Measurements from ENCODE around the gene JOSD2. TPM values are rescaled to one million over a fixed set of nuclear protein-coding genes. Genes with fewer than 3 reads are reported as not detected.

JOSD2 gene
- total RNA-seq, 1 donor from 2014 or later = 19.1 TPM

DNA sequence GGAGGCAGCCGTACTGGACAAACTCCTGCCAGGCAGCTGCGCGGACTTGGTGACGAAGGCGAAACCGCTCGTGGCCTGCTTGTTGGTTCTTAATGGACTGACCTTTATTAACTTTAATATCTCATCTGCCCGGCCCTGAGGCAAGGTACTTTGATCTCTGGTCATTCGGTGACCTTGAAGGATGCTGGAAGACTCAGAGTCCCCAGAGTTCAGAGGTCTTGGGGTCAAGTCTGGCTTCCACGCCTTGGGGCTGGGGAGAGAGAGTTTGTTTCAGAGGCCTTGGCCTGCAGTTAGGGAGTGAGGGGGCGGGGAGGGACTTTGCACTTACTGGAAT, 44.3 kb downstream of the JOSD2 start:
- Mint-ChIP-seq H3K27me3 (ENCODE audit: unreplicated experiment) (peaks cover 3% of the 10 kb centered on the region), H3K36me3 (ENCODE audit: unreplicated experiment) (no peaks in the 10 kb centered on the region), H3K9me3 (ENCODE audit: unreplicated experiment) (peaks cover 7% of the 10 kb centered on the region), H3K27ac (ENCODE audit: unreplicated experiment) (no peak overlapping the region), H3K4me3 (ENCODE audit: unreplicated experiment) (no peak overlapping the region), H3K4me1 (ENCODE audit: low read depth, unreplicated experiment) (no peaks in the 10 kb centered on the region)
- TF ChIP-seq, protein P1, sequence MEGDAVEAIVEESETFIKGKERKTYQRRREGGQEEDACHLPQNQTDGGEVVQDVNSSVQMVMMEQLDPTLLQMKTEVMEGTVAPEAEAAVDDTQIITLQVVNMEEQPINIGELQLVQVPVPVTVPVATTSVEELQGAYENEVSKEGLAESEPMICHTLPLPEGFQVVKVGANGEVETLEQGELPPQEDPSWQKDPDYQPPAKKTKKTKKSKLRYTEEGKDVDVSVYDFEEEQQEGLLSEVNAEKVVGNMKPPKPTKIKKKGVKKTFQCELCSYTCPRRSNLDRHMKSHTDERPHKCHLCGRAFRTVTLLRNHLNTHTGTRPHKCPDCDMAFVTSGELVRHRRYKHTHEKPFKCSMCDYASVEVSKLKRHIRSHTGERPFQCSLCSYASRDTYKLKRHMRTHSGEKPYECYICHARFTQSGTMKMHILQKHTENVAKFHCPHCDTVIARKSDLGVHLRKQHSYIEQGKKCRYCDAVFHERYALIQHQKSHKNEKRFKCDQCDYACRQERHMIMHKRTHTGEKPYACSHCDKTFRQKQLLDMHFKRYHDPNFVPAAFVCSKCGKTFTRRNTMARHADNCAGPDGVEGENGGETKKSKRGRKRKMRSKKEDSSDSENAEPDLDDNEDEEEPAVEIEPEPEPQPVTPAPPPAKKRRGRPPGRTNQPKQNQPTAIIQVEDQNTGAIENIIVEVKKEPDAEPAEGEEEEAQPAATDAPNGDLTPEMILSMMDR (IDR thresholded peaks at IDR 0.05; ENCODE audit: partially characterized antibody, unreplicated experiment) = no peak
- DNase-seq = no peak

DNA sequence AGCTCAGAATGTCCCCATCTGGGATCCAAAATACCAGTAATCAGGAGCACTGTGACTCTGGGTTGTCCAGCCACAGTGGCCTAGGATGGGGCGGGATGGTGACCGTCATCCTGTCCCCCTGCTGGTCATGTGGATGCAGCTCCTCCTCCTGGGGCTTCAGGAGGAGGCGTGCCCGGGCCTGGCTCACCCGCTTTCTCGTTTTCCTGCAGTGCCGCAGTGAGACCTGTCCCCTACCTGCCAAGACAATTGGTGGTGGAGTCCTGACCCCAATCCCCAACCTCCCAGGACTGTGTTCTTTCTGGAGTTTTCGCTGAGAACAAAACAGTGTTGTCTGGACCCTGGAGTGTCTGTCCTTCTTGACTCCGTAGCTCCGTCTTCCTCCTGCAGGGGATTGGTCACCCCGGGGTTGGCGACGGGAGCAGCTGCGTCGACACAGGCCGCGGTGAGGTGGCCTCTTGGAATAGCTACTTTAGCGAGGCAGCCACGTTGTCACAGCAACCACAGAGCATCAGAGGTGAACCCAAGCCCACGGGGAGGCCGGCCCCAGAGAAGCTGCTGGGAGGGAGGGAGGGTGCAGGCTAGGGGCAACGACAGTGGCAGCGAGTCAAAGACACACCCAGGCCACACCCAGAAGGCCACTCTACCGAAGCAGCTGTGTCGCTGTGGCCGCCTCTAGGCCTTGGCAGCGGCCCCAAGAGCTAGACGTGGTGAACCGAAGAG, 44.8 kb downstream of the JOSD2 start:
- no peak overlapping the region for H3K27ac Mint-ChIP-seq (ENCODE audit: unreplicated experiment)
- TF ChIP-seq, protein P1 (IDR thresholded peaks at IDR 0.05; ENCODE audit: partially characterized antibody, unreplicated experiment) = peak; percentile 70

DNA sequence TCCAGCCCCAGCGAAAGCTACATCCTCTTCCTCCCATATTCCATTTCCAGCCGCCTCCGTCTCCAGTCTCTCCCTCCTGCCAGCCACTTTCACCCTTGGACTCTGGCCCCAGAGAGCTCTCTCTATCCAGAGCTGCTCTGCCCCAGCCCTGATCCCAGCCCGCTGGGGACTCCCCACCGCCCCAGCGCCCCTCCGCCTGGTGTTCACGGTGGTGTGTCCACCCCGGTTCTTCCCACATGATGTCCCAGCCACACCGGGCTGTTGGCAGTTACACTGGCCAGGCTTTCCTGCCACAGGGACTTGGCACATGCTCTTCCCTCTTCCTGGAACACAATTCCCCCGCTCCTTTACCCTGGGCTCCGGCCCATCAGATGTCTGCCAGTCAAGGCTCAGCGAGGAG, 46.0 kb downstream of the JOSD2 start:
- Mint-ChIP-seq H3K27me3 (ENCODE audit: unreplicated experiment) (peaks cover 5% of the 10 kb centered on the region), H3K27ac (ENCODE audit: unreplicated experiment) (no peak overlapping the region), H3K4me1 (ENCODE audit: low read depth, unreplicated experiment) (no peaks in the 10 kb centered on the region), H3K9me3 (ENCODE audit: unreplicated experiment) (peaks cover 9% of the 10 kb centered on the region), H3K4me3 (ENCODE audit: unreplicated experiment) (no peak overlapping the region), H3K36me3 (ENCODE audit: unreplicated experiment) (no peaks in the 10 kb centered on the region)
- no peak for DNase-seq
- TF ChIP-seq, protein P1 (IDR thresholded peaks at IDR 0.05; ENCODE audit: partially characterized antibody, unreplicated experiment) = no peak

More for the DNA sequence above, 44.8 kb downstream of the JOSD2 start:
- Mint-ChIP-seq H3K27me3 (ENCODE audit: unreplicated experiment) (peaks cover 5% of the 10 kb centered on the region), H3K4me1 (ENCODE audit: low read depth, unreplicated experiment) (no peaks in the 10 kb centered on the region), H3K36me3 (ENCODE audit: unreplicated experiment) (no peaks in the 10 kb centered on the region), H3K9me3 (ENCODE audit: unreplicated experiment) (peaks cover 9% of the 10 kb centered on the region), H3K4me3 (ENCODE audit: unreplicated experiment) (no peak overlapping the region)
- peak; percentile 71 for DNase-seq

DNA sequence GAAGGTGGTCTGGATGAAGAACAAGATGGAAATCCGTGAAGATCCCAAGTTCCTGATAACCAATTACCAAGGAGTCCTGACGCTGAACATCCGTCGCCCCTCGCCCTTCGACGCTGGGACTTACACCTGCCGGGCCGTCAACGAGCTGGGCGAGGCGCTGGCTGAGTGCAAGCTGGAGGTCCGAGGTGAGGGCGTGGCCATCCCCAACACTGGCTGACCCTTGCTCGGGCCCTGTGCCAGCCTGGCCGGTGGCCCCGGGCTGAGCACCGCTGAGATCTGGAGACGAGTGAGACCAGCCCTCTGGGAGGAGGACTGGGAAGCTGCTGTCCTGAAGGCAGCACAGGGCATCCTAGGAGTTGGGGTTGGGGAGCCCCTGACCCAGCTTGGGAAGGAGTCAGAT, 46.6 kb downstream of the JOSD2 start:
- no peak for DNase-seq
- H3K9me3 Mint-ChIP-seq (ENCODE audit: unreplicated experiment) = peaks cover 9% of the 10 kb centered on the region
- H3K27ac Mint-ChIP-seq (ENCODE audit: unreplicated experiment) = no peak overlapping the region

DNA sequence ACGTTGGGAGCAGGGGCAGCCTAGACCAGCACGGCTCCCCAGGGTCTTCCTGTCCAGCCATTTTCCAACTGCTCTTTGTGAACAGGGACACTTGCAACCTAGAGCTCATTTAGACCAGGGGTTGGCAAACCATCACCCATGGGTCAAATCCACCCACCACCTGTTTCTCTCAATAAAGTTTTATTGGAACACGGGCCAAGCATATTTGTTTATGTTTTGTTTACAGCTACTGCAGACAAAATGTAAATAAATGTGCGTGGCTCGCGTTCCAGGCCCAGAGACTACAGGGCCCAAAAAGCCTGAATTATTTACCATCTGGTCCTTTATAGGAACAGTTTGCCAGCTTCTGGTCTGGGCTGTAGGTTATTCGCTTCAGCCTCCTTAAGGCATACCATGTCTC, 48.0 kb downstream of the JOSD2 start:
- H3K27me3 Mint-ChIP-seq (ENCODE audit: unreplicated experiment) = peaks cover 3% of the 10 kb centered on the region
- TF ChIP-seq, protein P1 (IDR thresholded peaks at IDR 0.05; ENCODE audit: partially characterized antibody, unreplicated experiment) = no peak

More for the DNA sequence above, 46.6 kb downstream of the JOSD2 start:
- TF ChIP-seq, protein P1 (IDR thresholded peaks at IDR 0.05; ENCODE audit: partially characterized antibody, unreplicated experiment) = no peak
- Mint-ChIP-seq H3K4me1 (ENCODE audit: low read depth, unreplicated experiment) (no peaks in the 10 kb centered on the region), H3K36me3 (ENCODE audit: unreplicated experiment) (no peaks in the 10 kb centered on the region), H3K4me3 (ENCODE audit: unreplicated experiment) (no peak overlapping the region), H3K27me3 (ENCODE audit: unreplicated experiment) (peaks cover 5% of the 10 kb centered on the region)

More for the DNA sequence above, 48.0 kb downstream of the JOSD2 start:
- peaks cover 7% of the 10 kb centered on the region for H3K9me3 Mint-ChIP-seq (ENCODE audit: unreplicated experiment)
- no peak for DNase-seq
- H3K4me1 Mint-ChIP-seq (ENCODE audit: low read depth, unreplicated experiment) = no peaks in the 10 kb centered on the region
- no peak overlapping the region for H3K27ac Mint-ChIP-seq (ENCODE audit: unreplicated experiment)
- H3K36me3 Mint-ChIP-seq (ENCODE audit: unreplicated experiment) = no peaks in the 10 kb centered on the region
- no peak overlapping the region for H3K4me3 Mint-ChIP-seq (ENCODE audit: unreplicated experiment)
